Transverse colon (tissue), 4 donors: Measurements from ENCODE around the gene NKD2.

Source experiments
- EP300 ChIP-seq: sonication (generic); formaldehyde crosslinking; IDR thresholded peaks from one replicate; pipeline ENCODE4 v1.6.1; 2017; ENCODE audit warnings: antibody characterized with exemption, low read depth
- POLR2A ChIP-seq: fragments of 450-650 bp; IDR thresholded peaks from one replicate; pipeline ENCODE4 v1.6.1; 2016; ENCODE audit warnings: antibody characterized with exemption, mild to moderate bottlenecking, moderate library complexity
- POLR2AphosphoS5 ChIP-seq, 3 donors: sonication (generic); formaldehyde crosslinking; IDR thresholded peaks; one replicate each; pipeline ENCODE4 v1.6.1; 2016; ENCODE audit warnings: antibody characterized with exemption in 3 of 3
- TF ChIP-seq, protein P1 (sequence below), 5 experiments: fragments of 200-600 bp in 3 of 5; fragments of 450-650 bp in 2 of 5; sonication (generic) in 3 of 5; IDR thresholded peaks; 1 replicate in 2 of 5; 2 replicates in 3 of 5; pipeline ENCODE4 v1.5.1; 2016 to 2017; ENCODE audit warnings: antibody characterized with exemption in 5 of 5, inconsistent platforms in 3 of 5, mild to moderate bottlenecking in 2 of 5, moderate library complexity in 1 of 5

DNA sequence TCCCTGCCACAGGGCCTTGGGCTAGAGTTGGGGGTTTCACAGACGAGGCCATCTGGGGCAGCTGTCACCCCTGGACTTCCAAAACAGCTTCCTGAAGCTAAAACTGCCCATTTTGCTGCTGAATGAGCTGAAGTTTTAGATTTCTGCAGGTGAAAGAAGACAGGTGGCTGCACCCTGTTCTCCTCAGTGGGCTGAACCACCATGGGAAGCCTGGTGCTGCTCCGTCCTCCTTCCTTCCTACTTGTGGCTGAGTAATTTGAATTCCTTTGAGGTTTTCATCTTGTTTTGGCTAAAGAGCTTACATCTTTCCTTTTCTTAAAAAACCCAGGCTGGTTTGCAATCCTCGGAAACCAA, 5.3 kb downstream of the NKD2 start:
- TF ChIP-seq, protein P1, sequence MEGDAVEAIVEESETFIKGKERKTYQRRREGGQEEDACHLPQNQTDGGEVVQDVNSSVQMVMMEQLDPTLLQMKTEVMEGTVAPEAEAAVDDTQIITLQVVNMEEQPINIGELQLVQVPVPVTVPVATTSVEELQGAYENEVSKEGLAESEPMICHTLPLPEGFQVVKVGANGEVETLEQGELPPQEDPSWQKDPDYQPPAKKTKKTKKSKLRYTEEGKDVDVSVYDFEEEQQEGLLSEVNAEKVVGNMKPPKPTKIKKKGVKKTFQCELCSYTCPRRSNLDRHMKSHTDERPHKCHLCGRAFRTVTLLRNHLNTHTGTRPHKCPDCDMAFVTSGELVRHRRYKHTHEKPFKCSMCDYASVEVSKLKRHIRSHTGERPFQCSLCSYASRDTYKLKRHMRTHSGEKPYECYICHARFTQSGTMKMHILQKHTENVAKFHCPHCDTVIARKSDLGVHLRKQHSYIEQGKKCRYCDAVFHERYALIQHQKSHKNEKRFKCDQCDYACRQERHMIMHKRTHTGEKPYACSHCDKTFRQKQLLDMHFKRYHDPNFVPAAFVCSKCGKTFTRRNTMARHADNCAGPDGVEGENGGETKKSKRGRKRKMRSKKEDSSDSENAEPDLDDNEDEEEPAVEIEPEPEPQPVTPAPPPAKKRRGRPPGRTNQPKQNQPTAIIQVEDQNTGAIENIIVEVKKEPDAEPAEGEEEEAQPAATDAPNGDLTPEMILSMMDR (IDR thresholded peaks at IDR 0.05) = no peak
- no peak for TF ChIP-seq POLR2A
- no peak for TF ChIP-seq POLR2AphosphoS5 (IDR thresholded peaks at IDR 0.05)
- TF ChIP-seq EP300 = no peak
